Panc1 (cell line): ENCODE measurements around the gene CSNK2A1.

Experiments used
- CTCF ChIP-seq: fragments of 450-650 bp; IDR thresholded peaks from 2 replicates; pipeline ENCODE4 v1.5.1; 2017; ENCODE audit warnings: mild to moderate bottlenecking
- POLR2AphosphoS5 ChIP-seq: IDR thresholded peaks from 2 replicates; pipeline ENCODE4 v1.6.1; 2012; ENCODE audit warnings: mild to moderate bottlenecking, low read depth, low read length, moderate library complexity
- TF ChIP-seq, protein P1 (sequence below), 2 experiments: IDR thresholded peaks; 2 replicates each; pipeline ENCODE4 v1.6.1; 2011 to 2012; ENCODE audit warnings: low read depth in 2 of 2, control low read depth in 1 of 2, low read length in 1 of 2, mild to moderate bottlenecking in 1 of 2, moderate library complexity in 1 of 2; ENCODE audit not compliant: insufficient read depth in 1 of 2

DNA sequence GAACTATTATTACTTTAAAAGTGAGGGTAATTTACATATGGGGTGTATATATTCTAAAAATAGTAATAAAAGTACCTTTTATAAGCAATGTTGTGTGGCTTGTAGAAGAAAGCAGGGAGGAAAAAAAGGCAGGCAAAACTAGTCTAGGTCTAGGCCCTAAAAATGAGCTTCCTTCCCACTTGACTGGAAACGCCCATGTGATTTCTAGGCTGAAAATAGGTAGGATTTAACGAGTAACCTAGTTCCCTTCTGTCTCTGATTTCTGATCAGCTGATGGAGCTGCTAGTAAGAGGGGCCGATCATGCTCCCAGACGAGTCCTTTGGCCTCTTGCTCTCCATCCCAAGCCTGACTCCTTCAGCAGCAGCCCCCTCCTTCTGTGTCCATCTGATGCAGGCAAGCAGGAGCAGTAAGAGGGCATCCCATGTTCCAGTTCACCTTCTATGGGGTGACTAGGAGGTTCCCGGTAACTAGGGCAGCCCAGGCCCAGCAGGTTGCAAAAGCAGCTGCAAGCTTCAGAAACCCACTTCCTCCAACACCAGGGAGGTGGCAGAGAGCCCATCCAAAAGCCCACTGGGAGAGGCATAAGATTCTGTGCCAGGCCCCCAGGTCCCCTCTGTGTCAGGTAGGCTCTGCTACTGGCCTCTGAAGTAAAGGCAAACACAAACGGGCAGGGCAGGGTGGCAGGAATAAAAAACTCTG lies 105.7 kb downstream of the CSNK2A1 start:
- TF ChIP-seq CTCF (no peak), POLR2AphosphoS5 (no peak)
- TF ChIP-seq, protein P1, sequence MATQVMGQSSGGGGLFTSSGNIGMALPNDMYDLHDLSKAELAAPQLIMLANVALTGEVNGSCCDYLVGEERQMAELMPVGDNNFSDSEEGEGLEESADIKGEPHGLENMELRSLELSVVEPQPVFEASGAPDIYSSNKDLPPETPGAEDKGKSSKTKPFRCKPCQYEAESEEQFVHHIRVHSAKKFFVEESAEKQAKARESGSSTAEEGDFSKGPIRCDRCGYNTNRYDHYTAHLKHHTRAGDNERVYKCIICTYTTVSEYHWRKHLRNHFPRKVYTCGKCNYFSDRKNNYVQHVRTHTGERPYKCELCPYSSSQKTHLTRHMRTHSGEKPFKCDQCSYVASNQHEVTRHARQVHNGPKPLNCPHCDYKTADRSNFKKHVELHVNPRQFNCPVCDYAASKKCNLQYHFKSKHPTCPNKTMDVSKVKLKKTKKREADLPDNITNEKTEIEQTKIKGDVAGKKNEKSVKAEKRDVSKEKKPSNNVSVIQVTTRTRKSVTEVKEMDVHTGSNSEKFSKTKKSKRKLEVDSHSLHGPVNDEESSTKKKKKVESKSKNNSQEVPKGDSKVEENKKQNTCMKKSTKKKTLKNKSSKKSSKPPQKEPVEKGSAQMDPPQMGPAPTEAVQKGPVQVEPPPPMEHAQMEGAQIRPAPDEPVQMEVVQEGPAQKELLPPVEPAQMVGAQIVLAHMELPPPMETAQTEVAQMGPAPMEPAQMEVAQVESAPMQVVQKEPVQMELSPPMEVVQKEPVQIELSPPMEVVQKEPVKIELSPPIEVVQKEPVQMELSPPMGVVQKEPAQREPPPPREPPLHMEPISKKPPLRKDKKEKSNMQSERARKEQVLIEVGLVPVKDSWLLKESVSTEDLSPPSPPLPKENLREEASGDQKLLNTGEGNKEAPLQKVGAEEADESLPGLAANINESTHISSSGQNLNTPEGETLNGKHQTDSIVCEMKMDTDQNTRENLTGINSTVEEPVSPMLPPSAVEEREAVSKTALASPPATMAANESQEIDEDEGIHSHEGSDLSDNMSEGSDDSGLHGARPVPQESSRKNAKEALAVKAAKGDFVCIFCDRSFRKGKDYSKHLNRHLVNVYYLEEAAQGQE (IDR thresholded peaks at IDR 0.05; ENCODE audit: insufficient read depth in 1 of 2, low read depth in 2 of 2, low read length in 1 of 2): no peak
